D721Med (cell line): ENCODE measurements around the gene DTX4.
A peak's percentile ranks its signal among the peaks of the same experiment; 100 is the strongest.
"Not testable (repeated sequence)": the region's sequence is repeated elsewhere in the genome, so short reads cannot be mapped to it uniquely, and the experiment has no call there.

Experiments used
- DNase-seq: peaks from one replicate; pipeline ENCODE4 v3.0.0; 2011; ENCODE audit warnings: low spot score; ENCODE audit not compliant: insufficient read length
- FAIRE-seq: peaks from 2 replicates; lab custom pipeline; 2011; peaks lifted over from hg19 to GRCh38; lab: Jason Lieb, UNC
- CTCF ChIP-seq: IDR thresholded peaks from 2 replicates; pipeline ENCODE4 v1.5.1; 2012; ENCODE audit warnings: mild to moderate bottlenecking, control low read depth; ENCODE audit not compliant: insufficient read depth; ENCODE audit errors: missing control alignments

DTX4 gene

GRCh38 chr11:59171508-59172322 is at the start of gene DTX4:
DTX4 (plus strand) TSS chr11:59172132; CDS start chr11:59172596, 464 bp downstream.
- FAIRE-seq: no peak
- TF ChIP-seq CTCF: peak; percentile 96
- peak; percentile 43 for DNase-seq

- TF ChIP-seq CTCF: peak; percentile 99
- FAIRE-seq (no peak), DNase-seq (peak; percentile 41)
Observed at GRCh38 chr11:59135648-59136461, 36.1 kb upstream of the DTX4 start.

GRCh38 chr11:59136551-59136950 is 35.4 kb upstream of the DTX4 start:
- FAIRE-seq: not testable (repeated sequence)

GRCh38 chr11:59137190-59137589 is 34.7 kb upstream of the DTX4 start:
- DNase-seq (no peak), FAIRE-seq (no peak)
- no peak for TF ChIP-seq CTCF

More at GRCh38 chr11:59136551-59136950, 35.4 kb upstream of the DTX4 start:
- DNase-seq: not testable (repeated sequence)

GRCh38 chr11:59138643-59139042 is 33.3 kb upstream of the DTX4 start:
- TF ChIP-seq CTCF: no peak
- DNase-seq: no peak
- FAIRE-seq: no peak

- DNase-seq: no peak
- TF ChIP-seq CTCF: no peak
- FAIRE-seq: no peak
Observed at GRCh38 chr11:59141191-59141590, 30.7 kb upstream of the DTX4 start.

- no peak for TF ChIP-seq CTCF
- FAIRE-seq (no peak), DNase-seq (no peak)
Observed at GRCh38 chr11:59141673-59142460, 30.1 kb upstream of the DTX4 start.
